ENCODE results near the gene CFAP157.

The CFAP157 gene

DNA sequence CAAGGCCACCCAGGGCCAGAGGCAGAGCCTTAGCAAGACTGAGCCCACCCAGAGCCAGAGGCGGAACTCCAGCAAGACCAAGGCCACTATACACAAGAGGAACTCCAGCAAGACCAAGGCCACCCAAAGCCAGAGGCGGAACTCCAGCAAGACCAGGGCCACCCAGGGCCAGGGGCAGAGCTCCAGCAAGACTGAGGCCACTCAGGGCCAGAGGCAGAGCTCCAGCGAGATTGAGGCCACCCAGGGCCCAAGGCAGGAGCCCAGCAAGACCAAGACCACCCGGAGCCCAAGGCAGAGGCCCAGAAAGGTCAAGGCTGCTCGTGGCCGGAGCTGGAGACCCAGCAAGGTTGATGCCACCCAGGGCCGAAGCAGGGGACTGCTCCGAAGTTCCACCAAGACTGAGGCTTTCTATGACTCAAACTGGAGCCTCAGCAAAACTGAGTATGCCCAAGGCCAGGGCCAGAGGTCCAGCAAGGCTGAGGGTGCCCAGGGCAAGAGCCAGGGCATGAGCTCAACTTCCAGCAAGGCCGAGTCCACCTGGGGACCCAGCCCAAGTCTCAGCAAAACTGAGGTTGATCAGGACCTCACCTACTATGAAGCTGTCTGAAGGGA is 24.1 kb downstream of the CFAP157 start:
- FAIRE-seq (no peak), DNase-seq (ENCODE audit: insufficient read length, low spot score) (no peak)
- TF ChIP-seq POLR2A (IDR thresholded peaks at IDR 0.05; ENCODE audit: low read depth, low read length), result no peak
- TF ChIP-seq POU2F2 (IDR thresholded peaks at IDR 0.05; ENCODE audit: low read depth, low read length), result no peak
- TF ChIP-seq TAF1 (IDR thresholded peaks at IDR 0.05; ENCODE audit: low read depth, low read length), result no peak
- TF ChIP-seq POLR2AphosphoS5 (IDR thresholded peaks at IDR 0.05; ENCODE audit: low read depth, low read length), result no peak
- TF ChIP-seq PAX5 (IDR thresholded peaks at IDR 0.05; ENCODE audit: insufficient read depth, low read length, severe bottlenecking), result no peak
- TF ChIP-seq SPI1 (IDR thresholded peaks at IDR 0.05; ENCODE audit: low read depth, low read length), result no peak

DNA sequence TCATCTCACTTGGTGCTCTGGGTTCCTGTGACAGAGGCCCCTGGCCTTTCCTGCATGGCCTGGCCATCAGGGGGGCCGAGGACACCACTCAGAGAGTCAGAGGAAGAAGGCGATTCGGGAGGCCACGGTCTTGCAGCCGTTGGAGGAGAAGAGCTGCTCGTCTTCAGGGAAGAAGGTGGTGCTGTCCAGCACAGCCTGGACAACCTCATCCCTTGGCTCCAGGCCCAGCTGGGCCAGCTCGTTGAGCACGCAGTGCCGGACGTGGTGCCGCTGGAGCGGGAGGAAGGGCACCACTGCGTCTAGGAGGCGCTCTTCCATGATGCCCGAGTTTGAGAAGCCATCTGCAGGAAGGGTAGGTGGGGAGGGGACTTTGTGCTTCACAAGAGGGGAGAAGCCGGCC is 25.1 kb downstream of the CFAP157 start:
- no peak for FAIRE-seq
- DNase-seq (ENCODE audit: insufficient read length, low spot score), result no peak
- no peak for TF ChIP-seq SPI1 (IDR thresholded peaks at IDR 0.05; ENCODE audit: low read depth, low read length)
- no peak for TF ChIP-seq POLR2AphosphoS5 (IDR thresholded peaks at IDR 0.05; ENCODE audit: low read depth, low read length)
- TF ChIP-seq POU2F2 (IDR thresholded peaks at IDR 0.05; ENCODE audit: low read depth, low read length), result no peak
- TF ChIP-seq PAX5 (IDR thresholded peaks at IDR 0.05; ENCODE audit: insufficient read depth, low read length, severe bottlenecking), result no peak
- no peak for TF ChIP-seq TAF1 (IDR thresholded peaks at IDR 0.05; ENCODE audit: low read depth, low read length)
- no peak for TF ChIP-seq POLR2A (IDR thresholded peaks at IDR 0.05; ENCODE audit: low read depth, low read length)

DNA sequence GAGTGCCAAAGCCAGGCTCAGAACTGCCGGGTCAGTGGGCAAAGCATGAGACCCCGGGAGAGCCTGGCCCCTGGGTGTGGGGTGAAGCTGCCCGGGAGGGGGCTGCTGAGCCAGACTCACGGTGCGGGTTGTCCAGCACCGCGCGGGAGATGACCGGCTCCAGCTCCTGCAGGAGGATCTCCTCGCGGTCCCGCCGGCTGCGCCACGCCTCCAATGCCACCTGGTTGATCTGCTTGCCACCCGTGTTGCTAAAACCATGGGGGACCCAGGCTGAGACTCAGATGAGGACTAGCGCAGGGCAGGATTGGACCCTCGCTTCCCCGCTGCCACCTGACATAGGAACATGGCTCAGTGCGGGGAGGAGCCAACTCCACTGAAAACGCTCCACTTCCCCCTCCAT is 25.7 kb downstream of the CFAP157 start:
- FAIRE-seq (no peak), DNase-seq (ENCODE audit: insufficient read length, low spot score) (no peak)
- TF ChIP-seq POLR2A (IDR thresholded peaks at IDR 0.05; ENCODE audit: low read depth, low read length), result no peak
- no peak for TF ChIP-seq PAX5 (IDR thresholded peaks at IDR 0.05; ENCODE audit: insufficient read depth, low read length, severe bottlenecking)
- no peak for TF ChIP-seq SPI1 (IDR thresholded peaks at IDR 0.05; ENCODE audit: low read depth, low read length)
- TF ChIP-seq TAF1 (IDR thresholded peaks at IDR 0.05; ENCODE audit: low read depth, low read length), result no peak
- no peak for TF ChIP-seq POU2F2 (IDR thresholded peaks at IDR 0.05; ENCODE audit: low read depth, low read length)
- no peak for TF ChIP-seq POLR2AphosphoS5 (IDR thresholded peaks at IDR 0.05; ENCODE audit: low read depth, low read length)

- FAIRE-seq, result no peak
- TF ChIP-seq POLR2A (IDR thresholded peaks at IDR 0.05; ENCODE audit: low read depth, low read length), result no peak
- TF ChIP-seq POU2F2 (IDR thresholded peaks at IDR 0.05; ENCODE audit: low read depth, low read length), result no peak
- TF ChIP-seq TAF1 (IDR thresholded peaks at IDR 0.05; ENCODE audit: low read depth, low read length), result no peak
- TF ChIP-seq PAX5 (IDR thresholded peaks at IDR 0.05; ENCODE audit: insufficient read depth, low read length, severe bottlenecking), result no peak
- no peak for TF ChIP-seq SPI1 (IDR thresholded peaks at IDR 0.05; ENCODE audit: low read depth, low read length)
- TF ChIP-seq POLR2AphosphoS5 (IDR thresholded peaks at IDR 0.05; ENCODE audit: low read depth, low read length), result no peak
- DNase-seq (ENCODE audit: insufficient read length, low spot score), result no peak
Observed at GRCh38 chr9:127733614-127734013, 26.8 kb downstream of the CFAP157 start.

DNA sequence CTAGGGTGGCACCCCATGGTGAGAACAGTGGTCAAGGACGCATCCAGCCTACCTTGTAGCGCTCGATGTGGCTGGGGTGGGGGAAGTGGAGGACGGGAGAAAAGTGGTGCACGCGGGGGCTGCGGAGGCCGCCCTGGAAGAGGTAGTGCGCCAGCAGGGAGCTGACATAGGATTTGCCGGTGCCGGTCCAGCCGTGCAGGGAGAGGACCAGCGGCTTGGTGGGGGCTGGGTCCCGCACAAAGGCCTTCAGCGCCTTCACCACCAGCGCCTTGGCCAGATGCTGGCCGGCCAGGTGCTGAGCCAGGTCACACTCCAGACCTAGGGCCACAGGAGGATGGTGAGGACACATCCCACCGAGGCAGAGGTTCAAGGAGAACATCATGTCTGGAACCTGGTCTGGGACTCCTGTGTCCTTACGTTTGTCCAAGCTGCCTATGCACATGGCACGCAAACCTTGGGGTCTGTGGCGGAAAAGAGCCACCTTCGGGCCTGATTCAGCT is 27.5 kb downstream of the CFAP157 start:
- DNase-seq (ENCODE audit: insufficient read length, low spot score) (no peak), FAIRE-seq (no peak)
- TF ChIP-seq POLR2AphosphoS5 (IDR thresholded peaks at IDR 0.05; ENCODE audit: low read depth, low read length), result no peak
- no peak for TF ChIP-seq POLR2A (IDR thresholded peaks at IDR 0.05; ENCODE audit: low read depth, low read length)
- no peak for TF ChIP-seq SPI1 (IDR thresholded peaks at IDR 0.05; ENCODE audit: low read depth, low read length)
- TF ChIP-seq TAF1 (IDR thresholded peaks at IDR 0.05; ENCODE audit: low read depth, low read length), result no peak
- TF ChIP-seq PAX5 (IDR thresholded peaks at IDR 0.05; ENCODE audit: insufficient read depth, low read length, severe bottlenecking), result no peak
- no peak for TF ChIP-seq POU2F2 (IDR thresholded peaks at IDR 0.05; ENCODE audit: low read depth, low read length)

- TF ChIP-seq TAF1 (IDR thresholded peaks at IDR 0.05; ENCODE audit: low read depth, low read length) (peak; percentile 70), POLR2A (IDR thresholded peaks at IDR 0.05; ENCODE audit: low read depth, low read length) (no peak), POLR2AphosphoS5 (IDR thresholded peaks at IDR 0.05; ENCODE audit: low read depth, low read length) (0 out of 2 replicates have a peak, but pooled peaks have one; percentile 39), SPI1 (IDR thresholded peaks at IDR 0.05; ENCODE audit: low read depth, low read length) (peak; percentile 68), PAX5 (IDR thresholded peaks at IDR 0.05; ENCODE audit: insufficient read depth, low read length, severe bottlenecking) (no peak), POU2F2 (IDR thresholded peaks at IDR 0.05; ENCODE audit: low read depth, low read length) (peak; percentile 59; the same call in 1 of the 2 replicates)
- FAIRE-seq (peak; percentile 99), DNase-seq (ENCODE audit: insufficient read length, low spot score) (peak; percentile 98)
Observed at GRCh38 chr9:127734747-127735529, 28.1 kb downstream of the CFAP157 start, which contains the start of gene TOR2A. Gene TOR2A (minus strand): TSS chr9:127735294. CDS start chr9:127735270, 24 bp downstream.

DNA sequence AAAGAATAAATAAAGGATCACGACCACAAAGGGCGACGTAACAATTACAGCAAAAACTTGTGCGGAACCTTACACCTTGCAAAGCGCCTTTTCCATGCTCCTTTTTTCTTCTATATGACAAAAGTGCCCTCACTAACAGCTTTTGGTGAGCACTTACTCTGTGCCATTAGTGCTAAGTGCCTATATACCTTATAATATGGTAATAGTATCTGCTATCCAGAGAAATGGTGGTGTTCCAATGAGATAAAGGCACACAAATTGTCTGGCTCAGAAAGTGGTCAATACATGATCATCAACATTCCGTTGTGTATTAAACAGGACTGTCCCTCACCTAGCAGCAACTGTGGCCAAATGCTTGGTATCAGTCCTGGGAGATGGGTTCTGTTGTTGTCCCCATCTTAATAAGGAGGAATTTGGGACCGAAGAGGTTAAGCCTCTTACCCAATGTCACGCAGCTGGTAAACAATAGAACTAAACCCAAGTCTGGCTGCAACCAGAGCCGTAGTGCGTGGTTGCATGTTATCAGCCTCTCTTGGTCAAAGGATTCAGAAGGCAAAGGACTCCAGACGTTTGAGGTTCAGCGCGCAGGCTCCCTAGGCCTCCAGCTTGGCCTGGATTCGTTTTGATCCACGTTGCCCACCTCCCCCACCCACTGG is 28.9 kb downstream of the CFAP157 start:
- no peak for DNase-seq (ENCODE audit: insufficient read length, low spot score)
- no peak; the same call in 1 of the 2 replicates for TF ChIP-seq POLR2AphosphoS5 (IDR thresholded peaks at IDR 0.05; ENCODE audit: low read depth, low read length)
- no peak for TF ChIP-seq PAX5 (IDR thresholded peaks at IDR 0.05; ENCODE audit: insufficient read depth, low read length, severe bottlenecking)
- TF ChIP-seq TAF1 (IDR thresholded peaks at IDR 0.05; ENCODE audit: low read depth, low read length), result no peak
- TF ChIP-seq POLR2A (IDR thresholded peaks at IDR 0.05; ENCODE audit: low read depth, low read length), result no peak
- no peak for TF ChIP-seq SPI1 (IDR thresholded peaks at IDR 0.05; ENCODE audit: low read depth, low read length)
- no peak for TF ChIP-seq POU2F2 (IDR thresholded peaks at IDR 0.05; ENCODE audit: low read depth, low read length)
- peak; percentile 13 for FAIRE-seq

DNA sequence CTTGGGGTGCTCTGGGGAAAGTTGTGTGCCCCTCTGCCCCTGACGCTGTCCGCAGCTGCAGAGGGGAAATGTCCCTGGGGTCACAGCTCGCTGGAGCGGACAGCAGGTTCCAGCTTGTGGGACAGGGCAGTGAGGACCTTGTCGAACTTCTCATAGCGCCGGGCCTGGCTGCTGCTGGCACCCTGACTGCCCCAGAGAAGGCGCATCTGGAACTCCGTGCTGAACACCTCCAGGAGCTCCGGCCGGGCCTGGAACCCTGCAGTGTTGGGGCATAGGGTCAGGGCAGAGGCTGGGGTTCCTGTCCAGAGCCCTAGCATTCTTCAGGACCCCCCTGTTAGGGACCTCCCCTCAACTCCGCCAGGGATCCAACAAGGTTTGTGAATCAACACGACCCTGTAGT is 31.9 kb downstream of the CFAP157 start:
- FAIRE-seq, result no peak
- no peak for DNase-seq (ENCODE audit: insufficient read length, low spot score)
- TF ChIP-seq POU2F2 (IDR thresholded peaks at IDR 0.05; ENCODE audit: low read depth, low read length), result no peak
- TF ChIP-seq PAX5 (IDR thresholded peaks at IDR 0.05; ENCODE audit: insufficient read depth, low read length, severe bottlenecking), result no peak
- TF ChIP-seq POLR2A (IDR thresholded peaks at IDR 0.05; ENCODE audit: low read depth, low read length), result no peak
- no peak for TF ChIP-seq TAF1 (IDR thresholded peaks at IDR 0.05; ENCODE audit: low read depth, low read length)
- TF ChIP-seq POLR2AphosphoS5 (IDR thresholded peaks at IDR 0.05; ENCODE audit: low read depth, low read length), result no peak
- TF ChIP-seq SPI1 (IDR thresholded peaks at IDR 0.05; ENCODE audit: low read depth, low read length), result no peak

Measured in GM12891 (cell line).